Measurements from ENCODE around the gene ZMYM2. TPM values are rescaled to one million over a fixed set of nuclear protein-coding genes. Genes with fewer than 3 reads are reported as not detected.

The ZMYM2 gene
- total and polyA plus RNA-seq, 7 donors: 10.4 to 70.3 (median 64.6) TPM

GRCh38 chr13:20136781-20137703, 178.5 kb downstream of the ZMYM2 start:
- 13 to 32% methylated on average over 56 of the region's 56 CpGs for WGBS, 2 donors
- Histone ChIP-seq H3K4me1 (peaks cover 0 to 8% (median 5%) of the 10 kb centered on the region in 4 donors), H3K27ac (no peak overlapping the region), H3K36me3 (no peaks in the 10 kb centered on the region), H3K9me3 (no peaks in the 10 kb centered on the region), H3K27me3 (peaks cover 20 to 81% (median 31%) of the 10 kb centered on the region in 3 donors), H3K4me3 (no peak overlapping the region)
- DNase-seq: peak; percentile 32
- intact Hi-C loops (cut with DNase I): no loop called here
- TF ChIP-seq POLR2A (IDR thresholded peaks at IDR 0.05) (no peak), POLR2AphosphoS5 (IDR thresholded peaks at IDR 0.05) (no peak), EP300 (IDR thresholded peaks at IDR 0.05) (no peak), CTCF (IDR thresholded peaks at IDR 0.05) (no peak)

- DNase-seq: no peak
- no peaks in the 10 kb centered on the region for H3K36me3 ChIP-seq
- H3K27ac ChIP-seq: no peak overlapping the region
- peaks cover 28 to 89% (median 39%) of the 10 kb centered on the region in 3 donors for H3K27me3 ChIP-seq
- TF ChIP-seq POLR2AphosphoS5 (IDR thresholded peaks at IDR 0.05) (no peak), POLR2A (IDR thresholded peaks at IDR 0.05) (no peak), EP300 (IDR thresholded peaks at IDR 0.05) (no peak), CTCF (IDR thresholded peaks at IDR 0.05) (no peak)
- peaks cover 0 to 15% (median 10%) of the 10 kb centered on the region in 4 donors for H3K4me1 ChIP-seq
- H3K9me3 ChIP-seq: no peaks in the 10 kb centered on the region
- intact Hi-C loops (cut with DNase I): no loop called here
- no peak overlapping the region for H3K4me3 ChIP-seq
- WGBS, 2 donors: 32 to 81% methylated on average over 2 of the region's 2 CpGs
Observed at GRCh38 chr13:20137875-20138274, 179.3 kb downstream of the ZMYM2 start.

GRCh38 chr13:20140487-20140886, 182.0 kb downstream of the ZMYM2 start:
- 64 to 81% methylated on average over 4 of the region's 4 CpGs for WGBS, 2 donors
- no peaks in the 10 kb centered on the region for H3K9me3 ChIP-seq
- TF ChIP-seq CTCF (IDR thresholded peaks at IDR 0.05): no peak
- TF ChIP-seq POLR2AphosphoS5 (IDR thresholded peaks at IDR 0.05): no peak
- no peak for TF ChIP-seq EP300 (IDR thresholded peaks at IDR 0.05)
- no peak for TF ChIP-seq POLR2A (IDR thresholded peaks at IDR 0.05)
- peaks cover 27 to 85% (median 43%) of the 10 kb centered on the region in 3 donors for H3K27me3 ChIP-seq
- intact Hi-C loops (cut with DNase I): no loop called here
- DNase-seq: no peak
- peaks cover 0 to 15% (median 10%) of the 10 kb centered on the region in 4 donors for H3K4me1 ChIP-seq
- H3K4me3 ChIP-seq: no peak overlapping the region
- H3K36me3 ChIP-seq: no peaks in the 10 kb centered on the region
- no peak overlapping the region for H3K27ac ChIP-seq

Other genes starting within 250 kb of the ZMYM2 start
- gene PSPC1, start 175.8 kb upstream of the ZMYM2 start, total RNA-seq: 10 to 100 TPM; 48.2 to 85.3 (median 58.6) TPM
- gene PSPC1, start 175.8 kb upstream of the ZMYM2 start, polyA plus RNA-seq: 10 to 100 TPM; 15.3 to 28.3 (median 25.8) TPM
- 10 to 100 TPM; 14.7 to 24.5 (median 17.4) TPM for gene ZMYM5, start 95.1 kb upstream of the ZMYM2 start, total RNA-seq
- 1 to 10 TPM; 6.2 to 6.6 (median 6.3) TPM for gene ZMYM5, start 95.1 kb upstream of the ZMYM2 start, polyA plus RNA-seq
- not detected for gene GJA3, start 202.3 kb downstream of the ZMYM2 start, total RNA-seq
- gene GJA3, start 202.3 kb downstream of the ZMYM2 start, polyA plus RNA-seq: under 1 TPM in 1 of 3 donors, not detected in 2; 0.10 TPM
- gene GJB2, start 234.2 kb downstream of the ZMYM2 start, total RNA-seq: under 1 TPM in 1 of 4 donors, not detected in 3; 0.49 TPM
- 10 to 100 TPM in 1 of 3 donors, 1 to 10 TPM in 2; 6.0 to 25.9 (median 8.6) TPM for gene GJB2, start 234.2 kb downstream of the ZMYM2 start, polyA plus RNA-seq